Activated naive CD4-positive, alpha-beta T cell treated with Interleukin-2 at 50 U/mL for 16 hours (primary cell): ENCODE data around the gene BORCS6.
A peak's percentile ranks its signal among the peaks of the same experiment; 100 is the strongest.

ENCODE experiments used
- DNase-seq: peaks from one replicate; pipeline ENCODE4 v3.0.0-alpha.2; 2020

Gene BORCS6

DNA sequence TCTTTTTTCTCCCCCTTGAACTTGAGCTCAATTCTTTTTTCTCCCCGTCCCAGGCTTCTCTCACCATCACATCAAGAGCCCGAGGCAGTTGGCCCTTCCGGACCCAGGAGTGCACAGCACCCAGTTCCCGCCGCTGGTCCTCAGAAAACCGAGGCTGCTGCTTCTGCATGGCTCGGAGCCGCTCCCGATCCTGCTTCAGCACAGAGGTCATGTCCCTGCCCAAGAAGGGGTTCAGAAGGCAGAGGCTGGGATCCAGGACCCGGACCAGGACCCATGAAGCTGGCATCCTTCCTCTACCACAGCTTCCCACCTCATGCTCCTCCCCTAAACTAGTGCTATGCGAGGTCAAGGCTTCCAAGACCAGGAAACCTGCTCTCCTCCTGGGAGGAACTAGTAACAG lies 48.2 kb downstream of the BORCS6 start:
- no peak for DNase-seq

DNA sequence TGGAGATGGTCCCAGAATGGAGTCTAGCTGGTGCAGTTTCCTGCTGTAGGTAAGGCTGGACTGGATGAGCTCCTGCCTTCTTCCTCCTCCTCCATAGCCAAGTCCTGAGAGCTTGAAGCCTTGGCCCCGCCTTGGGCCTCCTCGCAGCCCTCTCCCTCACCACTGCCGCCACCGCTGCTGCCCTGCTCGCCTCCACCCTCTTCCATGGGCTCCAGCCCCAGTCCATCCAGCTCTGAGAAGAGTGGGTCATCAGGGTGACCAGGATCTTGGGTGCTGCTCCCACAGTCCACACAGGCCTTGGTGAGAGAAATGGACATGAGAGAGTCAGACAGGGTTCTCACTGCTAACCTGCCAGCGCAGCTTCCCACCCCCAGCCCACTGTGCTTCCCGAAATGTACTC lies 48.9 kb downstream of the BORCS6 start:
- DNase-seq = no peak

DNA sequence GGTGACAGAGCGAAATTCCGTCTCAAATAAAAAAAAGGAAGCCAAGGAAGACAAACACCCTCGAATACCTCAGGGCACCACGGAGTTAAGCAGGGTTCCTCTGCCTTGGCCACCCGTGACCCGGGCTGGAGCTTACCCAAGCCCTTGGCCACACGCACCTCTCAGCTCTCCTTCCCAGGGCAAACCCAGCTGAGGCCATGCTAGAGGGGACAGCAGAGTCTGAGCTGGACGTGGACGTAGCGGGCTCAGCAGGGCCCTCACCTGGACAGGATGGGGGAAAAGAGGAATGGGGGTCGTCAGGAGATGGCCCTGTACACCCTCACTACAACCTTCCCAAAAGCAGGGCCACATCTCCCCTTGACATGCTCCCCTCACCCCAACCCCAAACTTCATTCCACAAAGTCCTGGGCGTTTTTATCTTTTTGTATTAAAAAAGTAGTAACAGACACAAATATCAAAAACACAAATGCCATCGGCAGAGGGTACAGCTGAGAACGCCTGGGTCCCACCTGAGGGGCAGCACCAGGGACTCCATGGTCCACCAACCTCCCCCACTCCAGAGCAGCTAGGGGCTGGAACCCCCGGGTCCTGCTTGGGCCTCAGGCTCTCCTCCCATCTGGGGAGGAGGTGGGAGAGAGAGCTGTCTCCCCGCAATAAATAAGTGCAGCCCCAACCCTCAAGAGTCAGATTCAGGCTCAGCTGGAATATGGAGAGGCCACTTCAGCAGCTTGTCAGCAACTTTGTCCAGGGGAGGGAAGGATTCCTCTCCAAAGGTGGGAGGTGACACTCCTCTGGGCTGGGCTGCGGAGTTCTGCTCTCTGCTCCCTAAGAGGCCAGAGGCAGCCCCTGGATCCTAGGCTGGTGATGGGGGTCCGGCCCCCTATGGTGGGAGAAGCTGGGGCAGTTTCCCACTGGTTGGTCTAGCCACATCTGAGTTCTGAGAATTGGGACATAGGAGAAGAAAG lies 49.6 kb downstream of the BORCS6 start:
- DNase-seq = no peak

DNA sequence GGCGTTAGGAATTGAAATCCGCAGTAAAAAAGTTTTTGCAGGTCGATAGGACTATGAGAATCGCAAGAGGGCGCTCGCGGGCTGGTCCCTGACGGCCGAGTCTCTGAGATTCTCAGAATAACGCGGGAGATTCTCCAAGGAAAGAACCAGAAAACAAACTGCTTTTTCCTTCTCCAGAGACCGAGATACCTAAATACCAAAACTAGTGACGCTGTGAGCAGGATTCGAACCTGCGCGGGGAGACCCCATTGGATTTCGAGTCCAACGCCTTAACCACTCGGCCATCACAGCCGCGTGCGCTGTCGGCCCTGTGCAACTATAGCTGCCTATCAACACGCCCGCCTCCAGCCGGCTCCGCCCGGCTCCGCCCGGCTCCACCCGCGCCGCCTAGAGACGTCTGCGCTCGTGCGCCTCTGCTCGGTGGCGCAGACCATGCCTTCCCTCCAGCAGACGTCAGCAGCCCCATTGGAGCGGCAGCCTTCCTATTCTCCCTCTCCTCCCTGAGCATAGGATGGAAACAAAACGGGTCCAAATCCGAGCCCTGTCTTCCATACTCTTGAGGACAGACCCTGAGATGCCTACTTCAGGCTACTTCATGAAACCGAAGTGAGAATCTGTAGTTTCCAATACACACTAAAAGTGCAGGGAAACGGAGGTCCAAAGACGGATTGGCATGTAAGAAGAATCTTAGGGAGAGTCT lies 51.2 kb downstream of the BORCS6 start:
- peak; percentile 96 for DNase-seq

DNA sequence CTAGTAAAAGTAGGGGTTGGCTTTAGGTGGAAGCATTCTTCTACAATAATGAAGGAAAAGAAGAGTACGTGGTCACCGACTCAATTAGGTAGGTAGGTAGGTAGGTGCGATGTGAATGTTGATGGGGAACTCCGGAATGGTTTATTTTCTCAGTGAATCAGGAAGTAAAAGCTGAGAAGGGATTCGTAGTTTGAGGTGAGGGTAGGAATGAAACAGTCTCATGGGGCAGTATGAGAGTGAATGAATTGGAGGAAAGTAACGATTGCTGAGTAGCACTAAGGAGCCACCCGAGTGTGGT lies 51.7 kb downstream of the BORCS6 start:
- no peak for DNase-seq
